Upper lobe of left lung (tissue), 4 donors: ENCODE measurements around the gene ZNF407.

Experiments used
- CTCF ChIP-seq, 6 experiments: fragments of 450-650 bp in 4 of 6; fragments of 200-600 bp in 2 of 6; sonication (generic) in 2 of 6; IDR thresholded peaks; one replicate each; pipeline ENCODE4 v1.5.1; 2016 to 2019; ENCODE audit warnings: antibody characterized with exemption in 6 of 6
- EP300 ChIP-seq, 4 donors: sonication (generic); formaldehyde crosslinking; IDR thresholded peaks; one replicate each; pipeline ENCODE4 v1.5.1; 2017; ENCODE audit warnings: antibody characterized with exemption in 4 of 4, control low read depth in 2 of 4
- POLR2A ChIP-seq, 4 donors: fragments of 450-650 bp; IDR thresholded peaks; one replicate each; pipeline ENCODE4 v1.5.1; 2016 to 2017; ENCODE audit warnings: antibody characterized with exemption in 4 of 4, mild to moderate bottlenecking in 2 of 4
- POLR2AphosphoS5 ChIP-seq, 2 donors: sonication (generic); formaldehyde crosslinking; IDR thresholded peaks; one replicate each; pipeline ENCODE4 v1.5.1; 2017; ENCODE audit warnings: antibody characterized with exemption in 2 of 2

GRCh38 chr18:74622072-74622471 lies 24.4 kb downstream of the ZNF407 start:
- no peak for TF ChIP-seq CTCF (IDR thresholded peaks at IDR 0.05)
- no peak for TF ChIP-seq POLR2A (IDR thresholded peaks at IDR 0.05)
- no peak for TF ChIP-seq EP300 (IDR thresholded peaks at IDR 0.05)
- no peak for TF ChIP-seq POLR2AphosphoS5 (IDR thresholded peaks at IDR 0.05)
